Prostate gland (tissue), 2 donors: ENCODE data around the gene NAA50.

Experiments
- POLR2A ChIP-seq: fragments of 450-650 bp; IDR thresholded peaks from one replicate; pipeline ENCODE4 v1.6.1; 2016; ENCODE audit warnings: antibody characterized with exemption, mild to moderate bottlenecking
- TF ChIP-seq, protein P1 (sequence below), 4 experiments: fragments of 200-600 bp in 2 of 4; fragments of 450-650 bp in 2 of 4; sonication (generic) in 2 of 4; IDR thresholded peaks; 1 replicate in 3 of 4; 2 replicates in 1 of 4; pipeline ENCODE4 v1.5.1; 2016 to 2019; ENCODE audit warnings: antibody characterized with exemption in 4 of 4, mild to moderate bottlenecking in 2 of 4, moderate library complexity in 2 of 4

DNA sequence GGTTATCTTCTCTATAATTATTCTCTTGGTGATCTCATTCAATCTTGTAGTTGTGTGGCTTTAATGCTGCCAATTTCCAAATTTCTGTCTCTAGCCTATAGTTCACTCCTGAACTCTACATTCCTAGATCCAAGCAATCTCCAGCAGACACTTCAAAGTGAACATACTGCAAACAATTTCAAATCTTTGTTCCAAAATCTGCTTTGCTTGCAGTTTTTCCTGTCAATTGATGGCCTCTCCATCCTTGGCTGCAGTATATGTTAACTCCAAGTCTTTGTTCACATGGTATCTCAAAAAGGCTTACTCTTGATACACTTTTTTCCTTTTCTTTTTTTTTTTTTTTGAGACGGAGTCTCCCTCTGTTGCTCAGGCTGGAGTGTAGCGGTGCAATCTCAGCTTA is 17.4 kb downstream of the NAA50 start:
- TF ChIP-seq, protein P1, sequence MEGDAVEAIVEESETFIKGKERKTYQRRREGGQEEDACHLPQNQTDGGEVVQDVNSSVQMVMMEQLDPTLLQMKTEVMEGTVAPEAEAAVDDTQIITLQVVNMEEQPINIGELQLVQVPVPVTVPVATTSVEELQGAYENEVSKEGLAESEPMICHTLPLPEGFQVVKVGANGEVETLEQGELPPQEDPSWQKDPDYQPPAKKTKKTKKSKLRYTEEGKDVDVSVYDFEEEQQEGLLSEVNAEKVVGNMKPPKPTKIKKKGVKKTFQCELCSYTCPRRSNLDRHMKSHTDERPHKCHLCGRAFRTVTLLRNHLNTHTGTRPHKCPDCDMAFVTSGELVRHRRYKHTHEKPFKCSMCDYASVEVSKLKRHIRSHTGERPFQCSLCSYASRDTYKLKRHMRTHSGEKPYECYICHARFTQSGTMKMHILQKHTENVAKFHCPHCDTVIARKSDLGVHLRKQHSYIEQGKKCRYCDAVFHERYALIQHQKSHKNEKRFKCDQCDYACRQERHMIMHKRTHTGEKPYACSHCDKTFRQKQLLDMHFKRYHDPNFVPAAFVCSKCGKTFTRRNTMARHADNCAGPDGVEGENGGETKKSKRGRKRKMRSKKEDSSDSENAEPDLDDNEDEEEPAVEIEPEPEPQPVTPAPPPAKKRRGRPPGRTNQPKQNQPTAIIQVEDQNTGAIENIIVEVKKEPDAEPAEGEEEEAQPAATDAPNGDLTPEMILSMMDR (IDR thresholded peaks at IDR 0.05), result no peak
- no peak for TF ChIP-seq POLR2A
